Skeletal muscle satellite cell (primary cell): ENCODE results near the gene E2F1.
A peak's percentile ranks its signal among the peaks of the same experiment; 100 is the strongest.

Source experiments
- H3K27me3 ChIP-seq: 2 replicates; pipeline ENCODE4 v1.7.0; 2013; ENCODE audit warnings: low read length; ENCODE audit not compliant: control insufficient read depth, insufficient read depth
- H3K36me3 ChIP-seq: 2 replicates; pipeline ENCODE4 v1.7.0; 2013; ENCODE audit warnings: mild to moderate bottlenecking, control low read depth, low read length; ENCODE audit not compliant: insufficient read depth
- H3K4me1 ChIP-seq: 2 replicates; pipeline ENCODE4 v1.7.0; 2013; ENCODE audit warnings: low read length; ENCODE audit not compliant: control insufficient read depth, insufficient read depth
- H3K4me2 ChIP-seq: 2 replicates; pipeline ENCODE4 v1.7.0; 2013; ENCODE audit warnings: mild to moderate bottlenecking, low read length
- H3K4me3 ChIP-seq: 2 replicates; pipeline ENCODE4 v1.7.0; 2013; ENCODE audit warnings: low read length
- H3K9ac ChIP-seq: 2 replicates; pipeline ENCODE4 v1.7.0; 2013; ENCODE audit warnings: mild to moderate bottlenecking, low read depth, low read length, moderate library complexity
- H3K9me3 ChIP-seq: replicated peaks from 2 replicates; pipeline ENCODE4 v1.7.0; 2013; ENCODE audit warnings: mild to moderate bottlenecking, control low read depth, low read length

E2F1 gene

DNA sequence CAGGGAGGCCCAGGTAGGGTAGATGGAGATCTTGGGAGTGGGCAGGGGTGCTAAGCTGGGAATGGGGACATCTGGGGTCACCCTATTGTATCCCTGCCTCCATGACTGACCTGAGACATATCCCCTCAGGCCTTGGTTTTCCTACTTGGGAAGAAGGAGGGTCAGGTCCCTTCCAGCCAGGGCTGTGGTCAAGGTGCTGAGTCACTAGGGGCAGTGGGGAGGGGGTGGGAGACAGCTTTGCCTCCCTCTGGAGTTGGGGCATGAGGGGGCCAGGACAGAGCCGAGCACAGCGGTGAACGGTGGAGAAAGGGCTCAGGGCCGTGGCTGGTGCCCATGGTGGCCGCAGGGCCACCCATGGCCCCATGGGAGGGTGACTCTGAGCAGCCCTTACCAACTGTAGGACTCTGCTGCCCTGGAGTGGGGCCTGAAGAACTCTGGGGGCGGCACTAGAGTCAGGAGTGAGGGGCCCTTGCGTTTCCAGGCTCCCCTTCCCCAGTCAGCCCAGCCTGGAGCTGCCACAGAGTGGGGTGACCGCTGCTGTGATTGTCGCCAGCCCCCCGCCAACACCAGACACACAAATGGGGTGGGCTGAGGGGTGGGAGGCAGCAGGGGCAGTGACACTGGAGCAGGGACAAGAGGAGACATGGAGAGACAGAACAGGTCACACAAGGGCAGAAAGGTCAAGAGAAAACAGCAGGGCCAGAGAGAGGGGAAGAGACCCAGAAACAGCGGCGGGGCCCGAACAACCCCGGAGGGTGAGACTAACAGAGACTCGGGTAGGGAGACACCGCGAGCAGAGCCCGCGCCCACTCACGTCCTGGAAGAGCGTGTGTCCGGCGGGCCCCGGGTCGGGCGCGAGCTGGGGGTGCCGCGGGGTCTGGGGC lies 12.5 kb downstream of the E2F1 start:
- Histone ChIP-seq H3K9me3 (no peaks in the 10 kb centered on the region), H3K9ac (peak overlapping the region; percentile 66), H3K4me3 (peak overlapping the region; percentile 69), H3K4me1 (peaks cover 33% of the 10 kb centered on the region), H3K4me2 (peak overlapping the region; percentile 89), H3K36me3 (peaks cover 11% of the 10 kb centered on the region), H3K27me3 (no peaks in the 10 kb centered on the region)

GRCh38 chr20:33673114-33673409 lies 13.1 kb downstream of the E2F1 start:
- Histone ChIP-seq H3K9ac (peak overlapping the region; percentile 66), H3K9me3 (no peaks in the 10 kb centered on the region), H3K4me3 (peak overlapping the region; percentile 69), H3K27me3 (no peaks in the 10 kb centered on the region), H3K4me1 (peaks cover 36% of the 10 kb centered on the region), H3K36me3 (peaks cover 13% of the 10 kb centered on the region), H3K4me2 (peak overlapping the region; percentile 89)

- H3K4me2 ChIP-seq = peak overlapping the region; percentile 89
- no peaks in the 10 kb centered on the region for H3K27me3 ChIP-seq
- H3K9ac ChIP-seq = no peak overlapping the region
- peaks cover 13% of the 10 kb centered on the region for H3K36me3 ChIP-seq
- H3K9me3 ChIP-seq = no peaks in the 10 kb centered on the region
- peaks cover 41% of the 10 kb centered on the region for H3K4me1 ChIP-seq
- H3K4me3 ChIP-seq = peak overlapping the region; percentile 69
Observed at GRCh38 chr20:33672426-33673113, 13.6 kb downstream of the E2F1 start.

DNA sequence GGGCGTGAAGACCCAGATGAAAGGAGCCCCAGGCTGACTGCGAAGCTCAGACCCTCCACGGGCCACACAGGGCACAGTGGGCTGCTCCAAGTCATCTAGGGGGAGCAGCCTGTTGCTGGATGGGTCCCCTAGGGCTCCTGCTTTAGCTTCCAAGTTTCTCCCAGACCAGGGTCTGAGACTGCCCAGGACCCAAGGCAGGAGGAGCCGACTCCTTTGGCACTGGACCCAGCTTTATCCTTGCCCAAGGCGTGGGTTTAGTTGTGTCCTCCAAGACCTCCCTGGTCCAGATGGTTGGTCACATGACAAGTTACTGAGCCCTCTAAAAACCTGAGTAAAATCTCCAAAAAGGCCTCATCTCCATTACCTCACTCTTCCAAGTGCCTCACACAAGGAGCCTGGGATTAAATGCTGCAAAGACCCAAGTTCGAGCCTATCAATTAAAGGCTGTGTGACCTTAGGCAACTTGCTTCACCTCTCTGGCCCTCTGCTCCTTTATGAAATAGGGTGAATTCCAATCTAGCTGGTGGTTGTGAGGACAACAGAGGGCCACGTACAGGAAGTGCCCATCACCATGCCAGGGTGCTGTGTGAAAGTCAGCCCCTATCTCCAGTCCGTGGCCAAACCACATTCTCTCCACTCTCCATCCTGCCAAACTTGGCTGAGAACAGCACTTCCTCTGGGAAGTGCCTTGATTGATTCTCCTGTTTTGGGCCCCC lies 14.5 kb downstream of the E2F1 start:
- Histone ChIP-seq H3K36me3 (peaks cover 13% of the 10 kb centered on the region), H3K4me2 (no peak overlapping the region), H3K9ac (no peak overlapping the region), H3K9me3 (no peaks in the 10 kb centered on the region), H3K27me3 (no peaks in the 10 kb centered on the region), H3K4me1 (peaks cover 49% of the 10 kb centered on the region), H3K4me3 (no peak overlapping the region)

DNA sequence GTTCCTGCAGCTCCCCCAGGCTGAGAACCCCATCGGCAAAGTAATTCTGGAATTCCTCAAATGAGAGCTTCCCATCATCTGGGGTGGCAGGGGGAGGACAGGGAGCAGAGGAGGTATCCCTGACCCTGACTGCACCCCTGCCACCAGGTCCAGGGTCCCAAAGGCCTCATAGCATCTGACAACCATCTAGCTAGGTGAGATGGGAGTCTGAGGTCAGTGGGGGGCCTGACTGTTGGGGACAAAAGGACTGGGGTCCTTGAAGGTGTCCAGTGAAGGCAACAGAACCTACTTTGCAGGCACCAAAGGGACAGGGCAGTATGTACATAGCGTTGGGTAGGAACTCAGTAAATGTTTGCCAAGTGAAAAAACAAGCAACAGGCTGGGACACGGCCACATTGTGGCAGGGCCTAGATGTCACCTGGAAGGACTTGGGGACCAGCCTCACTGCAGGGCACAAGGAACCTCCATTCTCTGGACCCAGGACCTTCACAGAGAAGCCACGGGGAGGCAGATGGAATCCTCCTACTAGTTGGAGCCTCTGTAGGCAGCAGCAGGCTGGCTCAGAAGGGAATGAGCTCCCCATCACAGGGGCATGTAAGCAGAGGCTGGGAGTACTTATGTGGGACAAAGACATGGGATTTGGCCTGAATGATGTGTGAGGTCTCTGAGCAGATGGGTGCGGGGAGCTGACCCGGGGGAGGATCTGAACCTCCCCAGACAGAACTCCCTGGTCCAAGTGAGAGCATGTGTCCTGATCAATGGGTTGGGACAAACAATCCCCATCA lies 15.3 kb downstream of the E2F1 start:
- Histone ChIP-seq H3K27me3 (no peaks in the 10 kb centered on the region), H3K9me3 (no peaks in the 10 kb centered on the region), H3K4me3 (no peak overlapping the region), H3K9ac (no peak overlapping the region), H3K4me1 (peaks cover 55% of the 10 kb centered on the region), H3K4me2 (no peak overlapping the region), H3K36me3 (peaks cover 13% of the 10 kb centered on the region)

DNA sequence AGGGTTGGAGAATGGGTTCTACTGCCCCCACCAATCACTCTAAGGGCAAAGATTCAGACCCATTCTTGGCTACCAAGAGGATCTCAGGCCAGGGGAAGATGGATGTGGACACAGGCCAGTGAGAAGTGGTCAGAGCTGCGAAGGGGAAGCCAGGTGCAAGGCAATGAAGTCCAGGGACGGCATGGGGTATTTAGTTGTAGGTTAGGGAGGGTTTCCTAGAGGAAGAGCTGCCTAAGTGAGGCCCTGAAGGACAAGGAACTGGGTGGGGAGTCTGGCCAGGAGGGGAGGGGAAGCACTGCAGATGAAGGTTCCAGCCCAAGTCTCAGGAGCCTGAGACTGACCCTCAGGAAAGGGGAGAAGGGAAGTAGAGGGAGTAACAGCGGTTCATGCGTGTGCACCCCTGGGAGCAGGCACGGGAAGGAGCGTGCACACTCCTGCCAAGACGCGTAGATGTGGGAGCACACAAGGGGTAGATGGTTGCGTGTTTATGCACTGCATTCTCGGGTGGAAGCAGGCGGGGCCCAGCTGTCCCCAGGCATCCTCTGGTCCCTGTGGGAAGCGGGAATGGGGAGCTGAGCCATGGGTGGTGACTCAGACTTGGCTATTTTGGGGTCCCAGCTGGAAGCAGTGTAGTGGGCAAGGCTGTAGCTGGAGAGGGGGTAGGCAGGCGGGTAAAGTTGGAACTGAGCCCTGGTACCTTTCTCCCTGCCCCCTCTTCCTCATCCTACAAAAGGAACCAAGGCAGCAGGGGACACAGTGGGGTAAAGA lies 16.1 kb downstream of the E2F1 start:
- Histone ChIP-seq H3K4me1 (peaks cover 47% of the 10 kb centered on the region), H3K27me3 (no peaks in the 10 kb centered on the region), H3K9ac (no peak overlapping the region), H3K36me3 (peaks cover 13% of the 10 kb centered on the region), H3K9me3 (no peaks in the 10 kb centered on the region), H3K4me2 (no peak overlapping the region), H3K4me3 (no peak overlapping the region)

GRCh38 chr20:33669224-33669623 lies 17.0 kb downstream of the E2F1 start:
- Histone ChIP-seq H3K4me3 (no peak overlapping the region), H3K27me3 (no peaks in the 10 kb centered on the region), H3K9me3 (no peaks in the 10 kb centered on the region), H3K4me1 (peaks cover 41% of the 10 kb centered on the region), H3K9ac (no peak overlapping the region), H3K4me2 (no peak overlapping the region), H3K36me3 (peaks cover 13% of the 10 kb centered on the region)

- Histone ChIP-seq H3K4me2 (peak overlapping the region; percentile 89), H3K4me3 (no peak overlapping the region), H3K9ac (peak overlapping the region; percentile 14), H3K27me3 (no peaks in the 10 kb centered on the region), H3K36me3 (peaks cover 13% of the 10 kb centered on the region), H3K4me1 (peaks cover 45% of the 10 kb centered on the region), H3K9me3 (no peaks in the 10 kb centered on the region)
Observed at GRCh38 chr20:33668466-33669155, 17.6 kb downstream of the E2F1 start.

GRCh38 chr20:33667676-33668465 lies 18.3 kb downstream of the E2F1 start:
- Histone ChIP-seq H3K36me3 (peaks cover 13% of the 10 kb centered on the region), H3K4me1 (peaks cover 43% of the 10 kb centered on the region), H3K9ac (peak overlapping the region; percentile 55), H3K4me2 (peak overlapping the region; percentile 89), H3K4me3 (peak overlapping the region; percentile 71), H3K27me3 (no peaks in the 10 kb centered on the region), H3K9me3 (no peaks in the 10 kb centered on the region)
